ENCODE measurements around the gene CD48.

Gene CD48

GRCh38 chr1:160645386-160646130 is 66.1 kb downstream of the CD48 start:
- no peak overlapping the region for H3K27ac ChIP-seq (ENCODE audit: low read depth, low read length)
- no peaks in the 10 kb centered on the region for H3K9me3 ChIP-seq (ENCODE audit: control insufficient read depth in 1 of 2, low read length in 2 of 2)
- H3K27me3 ChIP-seq (ENCODE audit: control insufficient read depth in 1 of 2, insufficient read depth in 2 of 2, low read length in 2 of 2): no peaks in the 10 kb centered on the region
- H3K9ac ChIP-seq (ENCODE audit: low read depth in 1 of 2, low read length in 2 of 2): peak overlapping the region; percentile 31 to 58
- peak overlapping the region; percentile 55 to 68 for H3K4me3 ChIP-seq (ENCODE audit: low read depth in 1 of 2, low read length in 2 of 2)
- peaks cover 0 to 2% of the 10 kb centered on the region in 2 donors for H3K4me1 ChIP-seq (ENCODE audit: control insufficient read depth in 1 of 2, insufficient read depth in 2 of 2, low read length in 2 of 2)
- H3K36me3 ChIP-seq (ENCODE audit: control insufficient read depth in 1 of 2, insufficient read depth in 2 of 2, low read length in 2 of 2): no peaks in the 10 kb centered on the region

GRCh38 chr1:160644399-160644798 is 67.2 kb downstream of the CD48 start:
- Histone ChIP-seq H3K36me3 (ENCODE audit: control insufficient read depth in 1 of 2, insufficient read depth in 2 of 2, low read length in 2 of 2) (no peaks in the 10 kb centered on the region), H3K4me1 (ENCODE audit: control insufficient read depth in 1 of 2, insufficient read depth in 2 of 2, low read length in 2 of 2) (peaks cover 0 to 9% of the 10 kb centered on the region in 2 donors), H3K27me3 (ENCODE audit: control insufficient read depth in 1 of 2, insufficient read depth in 2 of 2, low read length in 2 of 2) (no peaks in the 10 kb centered on the region), H3K4me3 (ENCODE audit: low read depth in 1 of 2, low read length in 2 of 2) (peak overlapping the region; percentile 19 to 68), H3K9me3 (ENCODE audit: control insufficient read depth in 1 of 2, low read length in 2 of 2) (no peaks in the 10 kb centered on the region), H3K9ac (ENCODE audit: low read depth in 1 of 2, low read length in 2 of 2) (peak overlapping the region in 1 of 2 donors; percentile 31), H3K27ac (ENCODE audit: low read depth, low read length) (no peak overlapping the region)

- Histone ChIP-seq H3K36me3 (ENCODE audit: control insufficient read depth in 1 of 2, insufficient read depth in 2 of 2, low read length in 2 of 2) (no peaks in the 10 kb centered on the region), H3K27me3 (ENCODE audit: control insufficient read depth in 1 of 2, insufficient read depth in 2 of 2, low read length in 2 of 2) (no peaks in the 10 kb centered on the region), H3K9ac (ENCODE audit: low read depth in 1 of 2, low read length in 2 of 2) (no peak overlapping the region), H3K4me1 (ENCODE audit: control insufficient read depth in 1 of 2, insufficient read depth in 2 of 2, low read length in 2 of 2) (peaks cover 7% of the 10 kb centered on the region in 2 donors), H3K4me3 (ENCODE audit: low read depth in 1 of 2, low read length in 2 of 2) (no peak overlapping the region), H3K9me3 (ENCODE audit: control insufficient read depth in 1 of 2, low read length in 2 of 2) (no peaks in the 10 kb centered on the region), H3K27ac (ENCODE audit: low read depth, low read length) (no peak overlapping the region)
Measured at GRCh38 chr1:160643138-160643537, 68.5 kb downstream of the CD48 start.

- Histone ChIP-seq H3K4me1 (ENCODE audit: control insufficient read depth in 1 of 2, insufficient read depth in 2 of 2, low read length in 2 of 2) (peaks cover 7 to 10% of the 10 kb centered on the region in 2 donors), H3K9ac (ENCODE audit: low read depth in 1 of 2, low read length in 2 of 2) (peak overlapping the region in 1 of 2 donors; percentile 2), H3K27ac (ENCODE audit: low read depth, low read length) (no peak overlapping the region)
Measured at GRCh38 chr1:160642281-160642644, 69.4 kb downstream of the CD48 start.

GRCh38 chr1:160641323-160642280 is 70.0 kb downstream of the CD48 start:
- peak overlapping the region in 1 of 2 donors; percentile 2 for H3K9ac ChIP-seq (ENCODE audit: low read depth in 1 of 2, low read length in 2 of 2)

More at GRCh38 chr1:160642281-160642644, 69.4 kb downstream of the CD48 start:
- Histone ChIP-seq H3K4me3 (ENCODE audit: low read depth in 1 of 2, low read length in 2 of 2) (no peak overlapping the region), H3K9me3 (ENCODE audit: control insufficient read depth in 1 of 2, low read length in 2 of 2) (no peaks in the 10 kb centered on the region), H3K27me3 (ENCODE audit: control insufficient read depth in 1 of 2, insufficient read depth in 2 of 2, low read length in 2 of 2) (no peaks in the 10 kb centered on the region), H3K36me3 (ENCODE audit: control insufficient read depth in 1 of 2, insufficient read depth in 2 of 2, low read length in 2 of 2) (no peaks in the 10 kb centered on the region)

GRCh38 chr1:160640359-160641123 is 71.1 kb downstream of the CD48 start:
- Histone ChIP-seq H3K36me3 (ENCODE audit: control insufficient read depth in 1 of 2, insufficient read depth in 2 of 2, low read length in 2 of 2) (no peaks in the 10 kb centered on the region), H3K4me1 (ENCODE audit: control insufficient read depth in 1 of 2, insufficient read depth in 2 of 2, low read length in 2 of 2) (peaks cover 7 to 18% of the 10 kb centered on the region in 2 donors), H3K27ac (ENCODE audit: low read depth, low read length) (no peak overlapping the region), H3K4me3 (ENCODE audit: low read depth in 1 of 2, low read length in 2 of 2) (no peak overlapping the region), H3K9ac (ENCODE audit: low read depth in 1 of 2, low read length in 2 of 2) (no peak overlapping the region), H3K27me3 (ENCODE audit: control insufficient read depth in 1 of 2, insufficient read depth in 2 of 2, low read length in 2 of 2) (no peaks in the 10 kb centered on the region), H3K9me3 (ENCODE audit: control insufficient read depth in 1 of 2, low read length in 2 of 2) (no peaks in the 10 kb centered on the region)

More at GRCh38 chr1:160641323-160642280, 70.0 kb downstream of the CD48 start:
- Histone ChIP-seq H3K27me3 (ENCODE audit: control insufficient read depth in 1 of 2, insufficient read depth in 2 of 2, low read length in 2 of 2) (no peaks in the 10 kb centered on the region), H3K9me3 (ENCODE audit: control insufficient read depth in 1 of 2, low read length in 2 of 2) (no peaks in the 10 kb centered on the region), H3K4me1 (ENCODE audit: control insufficient read depth in 1 of 2, insufficient read depth in 2 of 2, low read length in 2 of 2) (peaks cover 7 to 15% of the 10 kb centered on the region in 2 donors), H3K27ac (ENCODE audit: low read depth, low read length) (no peak overlapping the region), H3K4me3 (ENCODE audit: low read depth in 1 of 2, low read length in 2 of 2) (no peak overlapping the region), H3K36me3 (ENCODE audit: control insufficient read depth in 1 of 2, insufficient read depth in 2 of 2, low read length in 2 of 2) (no peaks in the 10 kb centered on the region)

GRCh38 chr1:160639652-160640051 is 72.0 kb downstream of the CD48 start:
- no peak overlapping the region for H3K9ac ChIP-seq (ENCODE audit: low read depth in 1 of 2, low read length in 2 of 2)
- no peaks in the 10 kb centered on the region for H3K27me3 ChIP-seq (ENCODE audit: control insufficient read depth in 1 of 2, insufficient read depth in 2 of 2, low read length in 2 of 2)
- H3K36me3 ChIP-seq (ENCODE audit: control insufficient read depth in 1 of 2, insufficient read depth in 2 of 2, low read length in 2 of 2): no peaks in the 10 kb centered on the region
- no peaks in the 10 kb centered on the region for H3K9me3 ChIP-seq (ENCODE audit: control insufficient read depth in 1 of 2, low read length in 2 of 2)
- peaks cover 7 to 18% of the 10 kb centered on the region in 2 donors for H3K4me1 ChIP-seq (ENCODE audit: control insufficient read depth in 1 of 2, insufficient read depth in 2 of 2, low read length in 2 of 2)
- no peak overlapping the region for H3K27ac ChIP-seq (ENCODE audit: low read depth, low read length)
- no peak overlapping the region for H3K4me3 ChIP-seq (ENCODE audit: low read depth in 1 of 2, low read length in 2 of 2)

- no peaks in the 10 kb centered on the region for H3K9me3 ChIP-seq (ENCODE audit: control insufficient read depth in 1 of 2, low read length in 2 of 2)
- no peak overlapping the region for H3K27ac ChIP-seq (ENCODE audit: low read depth, low read length)
- H3K27me3 ChIP-seq (ENCODE audit: control insufficient read depth in 1 of 2, insufficient read depth in 2 of 2, low read length in 2 of 2): no peaks in the 10 kb centered on the region
- no peaks in the 10 kb centered on the region for H3K36me3 ChIP-seq (ENCODE audit: control insufficient read depth in 1 of 2, insufficient read depth in 2 of 2, low read length in 2 of 2)
- H3K4me1 ChIP-seq (ENCODE audit: control insufficient read depth in 1 of 2, insufficient read depth in 2 of 2, low read length in 2 of 2): peaks cover 7 to 18% of the 10 kb centered on the region in 2 donors
- H3K9ac ChIP-seq (ENCODE audit: low read depth in 1 of 2, low read length in 2 of 2): no peak overlapping the region
- H3K4me3 ChIP-seq (ENCODE audit: low read depth in 1 of 2, low read length in 2 of 2): no peak overlapping the region
Measured at GRCh38 chr1:160638926-160639325, 72.7 kb downstream of the CD48 start.

GRCh38 chr1:160638540-160638857 is 73.1 kb downstream of the CD48 start:
- Histone ChIP-seq H3K4me1 (ENCODE audit: control insufficient read depth in 1 of 2, insufficient read depth in 2 of 2, low read length in 2 of 2) (peaks cover 7 to 18% of the 10 kb centered on the region in 2 donors), H3K9ac (ENCODE audit: low read depth in 1 of 2, low read length in 2 of 2) (no peak overlapping the region), H3K36me3 (ENCODE audit: control insufficient read depth in 1 of 2, insufficient read depth in 2 of 2, low read length in 2 of 2) (no peaks in the 10 kb centered on the region), H3K4me3 (ENCODE audit: low read depth in 1 of 2, low read length in 2 of 2) (no peak overlapping the region), H3K9me3 (ENCODE audit: control insufficient read depth in 1 of 2, low read length in 2 of 2) (no peaks in the 10 kb centered on the region), H3K27ac (ENCODE audit: low read depth, low read length) (no peak overlapping the region), H3K27me3 (ENCODE audit: control insufficient read depth in 1 of 2, insufficient read depth in 2 of 2, low read length in 2 of 2) (no peaks in the 10 kb centered on the region)
